ENCODE data around the gene PLCD4.

The PLCD4 gene

DNA sequence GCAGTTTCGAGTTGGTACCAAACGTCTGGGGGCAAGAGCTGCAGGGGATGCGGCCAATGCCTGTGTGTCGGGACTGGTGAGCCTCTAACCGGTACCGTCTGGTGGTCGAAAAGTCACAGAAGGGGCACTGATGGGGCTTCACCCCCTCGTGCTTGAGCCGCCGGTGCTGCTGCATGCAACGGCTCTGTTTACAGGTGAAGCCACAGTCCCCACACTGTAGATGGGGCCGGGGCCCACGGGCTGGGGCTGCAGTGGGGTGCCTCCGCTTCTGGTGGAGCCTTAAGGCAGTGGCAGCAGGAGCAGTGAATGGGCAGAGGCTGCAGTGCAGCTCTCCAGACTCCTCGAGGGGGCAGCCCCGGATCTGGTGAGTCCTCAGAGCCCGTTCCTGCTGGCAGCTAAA, 35.1 kb downstream of the PLCD4 start:
- Histone ChIP-seq H3K4me1 (ENCODE audit: control insufficient read depth, insufficient read depth, low read length) (no peaks in the 10 kb centered on the region), H3K36me3 (ENCODE audit: control insufficient read depth, insufficient read depth, low read length) (peaks cover 51% of the 10 kb centered on the region), H3K27ac (ENCODE audit: low read length) (no peak overlapping the region), H3K4me3 (ENCODE audit: low read length) (no peak overlapping the region), H3K9me3 (ENCODE audit: control insufficient read depth, insufficient read depth, low read length) (no peaks in the 10 kb centered on the region), H3K27me3 (ENCODE audit: control insufficient read depth, insufficient read depth, low read length) (no peaks in the 10 kb centered on the region)
- no CpG with 5 or more reads among the region's 17 CpGs for whole genome bisulfite sequencing (ENCODE audit: insufficient coverage, insufficient read length)
- DNase-seq (ENCODE audit: low read depth, low spot score) = no peak

DNA sequence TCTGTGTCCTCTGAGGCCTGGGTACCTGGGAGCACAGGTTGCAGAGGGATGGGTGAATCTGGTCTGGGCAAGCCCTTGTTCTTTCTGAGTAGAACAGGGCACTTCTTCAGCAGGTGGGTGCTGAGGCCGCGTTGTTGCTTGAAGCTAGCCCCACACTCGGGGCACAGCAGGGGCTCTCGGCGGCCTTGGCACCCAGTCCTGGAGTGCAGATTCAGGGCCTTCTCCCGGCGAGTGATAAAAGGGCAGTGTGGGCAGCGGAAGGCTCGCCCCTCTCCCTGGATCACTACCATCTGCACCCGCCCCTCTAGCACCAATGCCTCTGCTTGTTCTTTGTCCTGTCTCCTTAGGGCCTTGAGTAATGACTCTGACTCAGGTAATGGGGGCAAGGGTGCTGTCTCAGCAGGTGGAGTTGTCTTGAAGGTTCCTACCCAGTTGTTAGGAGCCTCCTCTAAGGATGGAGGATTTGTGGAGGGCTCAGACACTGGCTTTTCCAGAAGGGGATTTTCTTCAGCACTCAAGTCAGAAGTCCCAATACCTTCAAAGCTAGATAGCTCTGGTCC, 36.1 kb downstream of the PLCD4 start:
- WGBS (ENCODE audit: insufficient coverage, insufficient read length) = no CpG with 5 or more reads among the region's 10 CpGs
- Histone ChIP-seq H3K4me1 (ENCODE audit: control insufficient read depth, insufficient read depth, low read length) (no peaks in the 10 kb centered on the region), H3K4me3 (ENCODE audit: low read length) (no peak overlapping the region), H3K36me3 (ENCODE audit: control insufficient read depth, insufficient read depth, low read length) (peaks cover 52% of the 10 kb centered on the region), H3K27ac (ENCODE audit: low read length) (no peak overlapping the region), H3K27me3 (ENCODE audit: control insufficient read depth, insufficient read depth, low read length) (no peaks in the 10 kb centered on the region), H3K9me3 (ENCODE audit: control insufficient read depth, insufficient read depth, low read length) (no peaks in the 10 kb centered on the region)
- no peak for DNase-seq (ENCODE audit: low read depth, low spot score)

DNA sequence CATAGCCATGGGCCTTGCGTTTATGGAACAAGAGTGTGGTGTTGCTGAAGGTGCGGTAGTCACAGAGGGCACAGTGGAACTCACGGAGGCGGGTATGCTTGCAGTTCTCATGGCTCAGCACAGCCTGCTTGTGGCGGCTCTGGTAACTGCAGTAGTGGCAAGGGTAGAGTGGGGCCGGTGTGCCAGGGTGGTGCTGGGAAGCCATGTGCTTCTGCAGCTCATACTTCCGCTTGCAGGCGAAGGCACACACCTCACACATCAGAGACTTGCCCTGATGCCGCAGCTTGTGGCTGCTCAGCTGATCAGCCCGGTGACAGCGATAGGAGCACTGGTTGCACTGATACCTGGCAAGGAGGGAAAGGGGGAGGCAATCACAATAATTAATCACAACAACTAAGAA, 37.0 kb downstream of the PLCD4 start:
- Histone ChIP-seq H3K4me1 (ENCODE audit: control insufficient read depth, insufficient read depth, low read length) (no peaks in the 10 kb centered on the region), H3K27ac (ENCODE audit: low read length) (no peak overlapping the region), H3K4me3 (ENCODE audit: low read length) (no peak overlapping the region), H3K36me3 (ENCODE audit: control insufficient read depth, insufficient read depth, low read length) (peaks cover 52% of the 10 kb centered on the region), H3K27me3 (ENCODE audit: control insufficient read depth, insufficient read depth, low read length) (no peaks in the 10 kb centered on the region), H3K9me3 (ENCODE audit: control insufficient read depth, insufficient read depth, low read length) (no peaks in the 10 kb centered on the region)
- DNase-seq (ENCODE audit: low read depth, low spot score) = no peak
- no CpG with 5 or more reads among the region's 11 CpGs for WGBS (ENCODE audit: insufficient coverage, insufficient read length)

DNA sequence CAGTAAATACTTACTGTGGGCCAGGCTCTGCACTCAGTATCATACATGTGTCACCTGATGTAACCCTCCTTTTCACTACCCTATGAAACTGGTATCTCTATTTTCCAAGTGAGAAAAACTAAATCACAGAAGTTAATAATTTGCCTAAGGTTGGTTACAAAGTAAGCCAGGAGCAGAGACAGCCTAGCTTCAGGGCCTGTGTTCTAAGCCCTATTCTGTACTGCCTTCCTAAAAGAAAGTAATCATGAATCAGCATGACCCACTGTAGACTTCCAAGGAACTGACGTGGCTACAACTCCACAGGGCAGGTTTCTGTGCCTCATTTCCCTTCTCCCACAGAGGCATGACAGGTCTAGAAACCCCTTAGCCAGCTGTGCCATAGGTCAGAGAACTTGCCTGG, 37.4 kb downstream of the PLCD4 start:
- Histone ChIP-seq H3K36me3 (ENCODE audit: control insufficient read depth, insufficient read depth, low read length) (peaks cover 51% of the 10 kb centered on the region), H3K9me3 (ENCODE audit: control insufficient read depth, insufficient read depth, low read length) (no peaks in the 10 kb centered on the region), H3K27ac (ENCODE audit: low read length) (no peak overlapping the region), H3K4me1 (ENCODE audit: control insufficient read depth, insufficient read depth, low read length) (no peaks in the 10 kb centered on the region), H3K4me3 (ENCODE audit: low read length) (no peak overlapping the region), H3K27me3 (ENCODE audit: control insufficient read depth, insufficient read depth, low read length) (no peaks in the 10 kb centered on the region)
- DNase-seq (ENCODE audit: low read depth, low spot score) = no peak
- WGBS (ENCODE audit: insufficient coverage, insufficient read length) = no CpG with 5 or more reads among the region's 1 CpG

DNA sequence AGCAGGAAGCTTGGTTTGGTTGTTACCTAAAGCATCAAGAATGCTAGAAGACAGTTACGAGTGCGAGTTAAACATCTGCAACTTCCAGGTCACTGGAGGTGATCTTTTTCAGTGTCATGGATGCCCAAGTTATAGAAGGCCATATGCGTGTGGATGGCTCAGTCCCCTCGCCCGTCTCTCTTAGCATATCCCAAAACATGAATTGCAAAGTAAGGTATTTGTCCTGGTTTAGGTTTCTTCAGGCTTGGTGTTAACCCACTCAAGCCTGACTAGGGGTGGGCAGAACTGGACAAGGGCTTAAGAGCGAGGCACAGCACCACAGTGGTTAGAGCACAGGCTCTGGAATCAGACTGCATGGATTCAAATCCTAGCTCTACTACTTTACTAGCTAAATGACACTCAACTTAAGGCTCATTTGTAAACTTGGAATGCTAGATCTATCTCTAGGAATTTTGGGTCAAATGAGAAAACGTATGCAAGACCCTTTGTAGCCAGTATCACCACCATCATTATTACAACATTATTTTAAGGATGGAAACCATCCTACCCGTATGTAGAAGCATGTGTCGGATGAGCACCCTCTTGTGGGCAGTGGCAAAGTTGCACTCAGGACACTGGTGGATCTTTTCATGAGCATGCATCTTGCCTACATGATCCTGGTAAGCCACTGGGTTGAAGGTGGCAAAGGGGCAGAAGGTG, 40.5 kb downstream of the PLCD4 start:
- H3K36me3 ChIP-seq (ENCODE audit: control insufficient read depth, insufficient read depth, low read length) = peaks cover 50% of the 10 kb centered on the region
- no peaks in the 10 kb centered on the region for H3K4me1 ChIP-seq (ENCODE audit: control insufficient read depth, insufficient read depth, low read length)
- no peaks in the 10 kb centered on the region for H3K27me3 ChIP-seq (ENCODE audit: control insufficient read depth, insufficient read depth, low read length)
- H3K27ac ChIP-seq (ENCODE audit: low read length) = no peak overlapping the region
- no peaks in the 10 kb centered on the region for H3K9me3 ChIP-seq (ENCODE audit: control insufficient read depth, insufficient read depth, low read length)
- no CpG with 5 or more reads among the region's 9 CpGs for WGBS (ENCODE audit: insufficient coverage, insufficient read length)
- no peak overlapping the region for H3K4me3 ChIP-seq (ENCODE audit: low read length)
- no peak for DNase-seq (ENCODE audit: low read depth, low spot score)

DNA sequence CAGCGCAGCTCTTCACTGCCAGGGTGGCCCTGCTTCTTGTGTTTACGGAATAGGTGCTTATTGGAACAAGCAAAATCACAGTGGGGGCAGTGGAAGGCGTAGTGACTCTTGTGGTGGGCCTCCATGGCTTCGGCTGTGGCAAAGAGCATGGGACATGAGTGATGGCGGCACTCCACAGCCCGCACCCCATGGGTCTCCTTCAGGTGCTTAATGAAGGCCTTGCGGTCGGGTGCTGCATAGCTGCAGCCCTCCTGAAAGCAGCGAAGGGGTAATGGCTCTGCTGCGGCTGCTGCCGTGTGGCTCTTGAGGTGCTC, 41.0 kb downstream of the PLCD4 start:
- H3K36me3 ChIP-seq (ENCODE audit: control insufficient read depth, insufficient read depth, low read length) = peaks cover 46% of the 10 kb centered on the region
- WGBS (ENCODE audit: insufficient coverage, insufficient read length) = no CpG with 5 or more reads among the region's 11 CpGs
- H3K4me1 ChIP-seq (ENCODE audit: control insufficient read depth, insufficient read depth, low read length) = no peaks in the 10 kb centered on the region
- H3K27ac ChIP-seq (ENCODE audit: low read length) = no peak overlapping the region
- no peak overlapping the region; the same call in 1 of the 2 replicates for H3K4me3 ChIP-seq (ENCODE audit: low read length)
- H3K9me3 ChIP-seq (ENCODE audit: control insufficient read depth, insufficient read depth, low read length) = no peaks in the 10 kb centered on the region
- no peaks in the 10 kb centered on the region for H3K27me3 ChIP-seq (ENCODE audit: control insufficient read depth, insufficient read depth, low read length)
- no peak for DNase-seq (ENCODE audit: low read depth, low spot score)

DNA sequence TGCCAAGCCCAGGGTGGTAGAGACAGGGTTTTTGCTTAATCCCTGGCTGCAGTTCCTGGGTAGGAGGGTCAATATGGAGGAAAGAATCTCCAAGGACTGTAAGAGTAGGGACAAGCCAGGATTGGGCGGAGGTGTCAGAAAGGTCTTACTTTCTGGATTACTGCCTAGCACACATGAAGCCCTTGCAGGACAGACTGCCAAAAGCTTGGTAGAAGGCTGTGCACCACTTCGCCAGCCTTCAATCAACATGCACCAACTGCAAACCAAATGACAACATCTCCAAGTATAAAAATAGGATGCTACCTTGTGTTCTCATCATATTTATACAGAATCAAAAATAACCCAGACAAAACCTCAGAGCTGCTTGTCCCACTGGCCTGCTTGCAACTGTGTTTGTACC, 48.1 kb downstream of the PLCD4 start:
- DNase-seq (ENCODE audit: low read depth, low spot score) = no peak
- Histone ChIP-seq H3K36me3 (ENCODE audit: control insufficient read depth, insufficient read depth, low read length) (peaks cover 18% of the 10 kb centered on the region; the same call in 1 of the 2 replicates), H3K27ac (ENCODE audit: low read length) (no peak overlapping the region), H3K27me3 (ENCODE audit: control insufficient read depth, insufficient read depth, low read length) (no peaks in the 10 kb centered on the region), H3K4me3 (ENCODE audit: low read length) (no peak overlapping the region), H3K9me3 (ENCODE audit: control insufficient read depth, insufficient read depth, low read length) (no peaks in the 10 kb centered on the region), H3K4me1 (ENCODE audit: control insufficient read depth, insufficient read depth, low read length) (no peaks in the 10 kb centered on the region)
- no CpG with 5 or more reads among the region's 2 CpGs for WGBS (ENCODE audit: insufficient coverage, insufficient read length)

DNA sequence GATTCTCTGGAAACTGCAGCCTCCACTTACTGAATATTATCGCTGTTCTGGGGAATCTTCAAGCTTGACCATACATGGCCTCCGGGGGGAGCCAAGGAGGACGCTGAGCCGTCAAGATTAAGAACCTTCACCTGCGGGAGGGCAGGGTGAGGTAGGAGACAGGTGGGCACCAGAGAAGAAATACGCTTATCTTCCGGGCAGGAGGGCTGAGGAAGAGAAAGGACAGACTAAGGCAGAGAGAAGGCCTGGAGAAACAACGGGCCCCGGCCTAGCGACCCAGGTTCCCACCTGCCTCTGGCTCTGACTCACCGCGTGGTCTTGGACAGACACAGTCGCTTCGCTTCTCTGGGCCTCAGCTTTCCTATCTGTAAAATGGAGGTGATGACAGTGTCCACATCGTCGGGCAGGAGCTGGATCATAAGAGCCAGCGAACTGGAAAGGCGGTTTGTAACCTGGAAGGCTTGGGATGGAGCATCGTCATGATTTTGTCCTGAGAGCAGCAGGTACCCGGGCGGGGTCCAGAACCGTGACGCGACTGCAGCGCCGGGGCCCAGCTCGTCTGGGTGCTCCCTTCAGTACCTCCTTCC, 51.1 kb downstream of the PLCD4 start:
- Histone ChIP-seq H3K27me3 (ENCODE audit: control insufficient read depth, insufficient read depth, low read length) (no peaks in the 10 kb centered on the region), H3K4me3 (ENCODE audit: low read length) (peak overlapping the region; percentile 87), H3K9me3 (ENCODE audit: control insufficient read depth, insufficient read depth, low read length) (no peaks in the 10 kb centered on the region), H3K4me1 (ENCODE audit: control insufficient read depth, insufficient read depth, low read length) (no peaks in the 10 kb centered on the region), H3K27ac (ENCODE audit: low read length) (no peak overlapping the region), H3K36me3 (ENCODE audit: control insufficient read depth, insufficient read depth, low read length) (peaks cover 23% of the 10 kb centered on the region)
- DNase-seq (ENCODE audit: low read depth, low spot score) = no peak
- no CpG with 5 or more reads among the region's 27 CpGs for WGBS (ENCODE audit: insufficient coverage, insufficient read length)

DNA sequence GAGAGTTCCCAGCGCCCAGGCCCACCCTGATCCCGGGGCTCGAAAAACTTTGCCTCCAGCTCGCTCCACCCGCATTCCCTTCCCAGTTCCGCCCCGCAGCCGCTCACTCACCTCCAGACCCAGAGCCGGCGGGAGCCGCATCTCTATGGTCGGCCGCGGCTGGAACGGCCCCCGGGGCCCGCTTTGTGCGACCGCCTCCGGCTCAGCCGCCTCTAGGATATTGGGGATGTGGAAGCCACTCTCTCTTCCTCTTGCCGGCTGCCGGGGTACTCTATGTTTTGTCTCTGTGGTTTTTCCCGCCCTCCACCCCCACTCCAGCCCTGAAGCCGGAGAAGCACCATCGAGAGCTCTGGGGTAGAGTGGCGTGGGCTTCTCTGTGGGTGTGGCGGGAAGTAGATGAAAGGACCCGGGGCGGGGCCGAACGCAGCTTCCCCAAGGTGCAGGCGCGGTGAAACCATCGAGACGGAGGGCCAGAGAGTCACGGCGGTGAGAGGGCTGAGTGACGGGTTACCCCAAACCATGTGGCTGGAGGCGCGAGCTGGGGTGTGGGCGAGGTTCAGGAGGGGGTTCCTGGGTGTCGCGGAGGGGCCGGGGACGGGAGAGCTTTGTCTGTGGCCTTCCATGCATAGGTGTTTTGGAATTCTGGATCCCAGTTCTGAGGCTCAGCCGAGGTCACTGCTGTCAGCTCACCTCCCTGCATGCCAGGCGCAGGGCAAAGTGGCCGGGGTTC, 51.7 kb downstream of the PLCD4 start, which contains the start of the genes BCS1L and ZNF142:
TSS of gene BCS1L (plus strand) at position 426 of the 730 bp plus-strand sequence. CDS start 1,305 bp downstream, outside the sequence.
TSS of gene ZNF142 (minus strand) at position 366 of the 730 bp plus-strand sequence. CDS start 3,194 bp downstream, outside the sequence.
- no peak within 1 kb of the TSS for H3K27ac ChIP-seq (ENCODE audit: low read length)
- no CpG with 5 or more reads among the region's 49 CpGs for WGBS (ENCODE audit: insufficient coverage, insufficient read length)
- DNase-seq (ENCODE audit: low read depth, low spot score) = peak; percentile 71
- H3K4me1 ChIP-seq (ENCODE audit: control insufficient read depth, insufficient read depth, low read length) = no peaks in the 10 kb centered on the region
- peak within 1 kb of the TSS; percentile 87 for H3K4me3 ChIP-seq (ENCODE audit: low read length)
- H3K9me3 ChIP-seq (ENCODE audit: control insufficient read depth, insufficient read depth, low read length) = no peaks in the 10 kb centered on the region
- peaks cover 28% of the 10 kb centered on the region for H3K36me3 ChIP-seq (ENCODE audit: control insufficient read depth, insufficient read depth, low read length)
- no peaks in the 10 kb centered on the region for H3K27me3 ChIP-seq (ENCODE audit: control insufficient read depth, insufficient read depth, low read length)

DNA sequence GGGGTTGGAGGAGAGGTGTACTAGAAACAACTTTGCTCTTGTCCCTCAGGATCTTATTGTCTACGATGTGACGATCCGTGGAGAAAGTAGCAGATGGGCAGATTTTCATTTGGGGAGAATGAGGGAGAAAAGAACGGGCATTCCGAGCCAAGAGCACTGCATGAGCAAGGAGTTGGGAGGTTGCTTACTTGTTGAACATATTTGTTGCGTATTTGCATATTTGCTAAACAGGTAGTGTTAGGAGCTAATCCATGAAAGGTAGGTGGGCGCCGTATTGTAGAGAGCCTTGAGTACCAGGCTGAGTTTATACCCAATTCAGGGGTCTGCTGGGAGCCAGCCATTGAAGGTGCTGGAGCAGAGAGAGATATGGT, 52.3 kb downstream of the PLCD4 start:
- Histone ChIP-seq H3K4me1 (ENCODE audit: control insufficient read depth, insufficient read depth, low read length) (no peaks in the 10 kb centered on the region), H3K27ac (ENCODE audit: low read length) (no peak overlapping the region), H3K9me3 (ENCODE audit: control insufficient read depth, insufficient read depth, low read length) (no peaks in the 10 kb centered on the region), H3K36me3 (ENCODE audit: control insufficient read depth, insufficient read depth, low read length) (peaks cover 32% of the 10 kb centered on the region), H3K4me3 (ENCODE audit: low read length) (peak overlapping the region; percentile 87; the same call in 1 of the 2 replicates), H3K27me3 (ENCODE audit: control insufficient read depth, insufficient read depth, low read length) (no peaks in the 10 kb centered on the region)
- DNase-seq (ENCODE audit: low read depth, low spot score) = no peak
- WGBS (ENCODE audit: insufficient coverage, insufficient read length) = no CpG with 5 or more reads among the region's 8 CpGs

Data from iPS DF 6.9 (cell line).